ENCODE results near the gene TMX2. TPM values are rescaled to one million over a fixed set of nuclear protein-coding genes. Genes with fewer than 3 reads are reported as not detected.
A peak's percentile ranks its signal among the peaks of the same experiment; 100 is the strongest.

Gene TMX2
- total and polyA plus RNA-seq, 4 donors: 40.6 to 50.8 (median 45.9) TPM

GRCh38 chr11:57751176-57751575, 38.8 kb downstream of the TMX2 start:
- intact Hi-C loops (cut with DNase I): no loop called here
- DNase-seq: no peak
- no peaks in the 10 kb centered on the region for H3K27me3 ChIP-seq (ENCODE audit: control insufficient read depth in 1 of 2, insufficient read depth in 2 of 2, low read length in 1 of 2)
- no peak for ATAC-seq (ENCODE audit: low FRiP score)
- H3K4me3 ChIP-seq (ENCODE audit: low read length in 2 of 2): no peak overlapping the region
- H3K36me3 ChIP-seq (ENCODE audit: control insufficient read depth in 1 of 2, insufficient read depth in 2 of 2, low read length in 1 of 2): no peaks in the 10 kb centered on the region
- no peaks in the 10 kb centered on the region for H3K4me1 ChIP-seq (ENCODE audit: control insufficient read depth in 1 of 2, insufficient read depth in 2 of 2, low read length in 2 of 2)
- H3K9me3 ChIP-seq (ENCODE audit: control insufficient read depth, low read length): no peaks in the 10 kb centered on the region
- H3K27ac ChIP-seq (ENCODE audit: low read depth in 1 of 2, low read length in 2 of 2): no peak overlapping the region

GRCh38 chr11:57751676-57752253, 39.4 kb downstream of the TMX2 start, which contains the start of gene BTBD18:
Gene BTBD18 (minus strand): TSS chr11:57751819. CDS start chr11:57751188, 631 bp downstream.
- Histone ChIP-seq H3K4me1 (ENCODE audit: control insufficient read depth in 1 of 2, insufficient read depth in 2 of 2, low read length in 2 of 2) (no peaks in the 10 kb centered on the region), H3K9me3 (ENCODE audit: control insufficient read depth, low read length) (no peaks in the 10 kb centered on the region), H3K27me3 (ENCODE audit: control insufficient read depth in 1 of 2, insufficient read depth in 2 of 2, low read length in 1 of 2) (no peaks in the 10 kb centered on the region), H3K4me3 (ENCODE audit: low read length in 2 of 2) (no peak within 1 kb of the TSS), H3K36me3 (ENCODE audit: control insufficient read depth in 1 of 2, insufficient read depth in 2 of 2, low read length in 1 of 2) (no peaks in the 10 kb centered on the region), H3K27ac (ENCODE audit: low read depth in 1 of 2, low read length in 2 of 2) (no peak within 1 kb of the TSS)
- DNase-seq (no peak), ATAC-seq (ENCODE audit: low FRiP score) (peak; percentile 63)
- WGBS, 2 donors: 52 to 56% methylated on average over 10 of the region's 10 CpGs
- intact Hi-C loops (cut with DNase I): no loop called here

- no peak for DNase-seq
- ATAC-seq (ENCODE audit: low FRiP score): no peak
- 94 to 96% methylated on average over 30 of the region's 30 CpGs for WGBS, 2 donors
- H3K4me1 ChIP-seq (ENCODE audit: control insufficient read depth in 1 of 2, insufficient read depth in 2 of 2, low read length in 2 of 2): no peaks in the 10 kb centered on the region
- H3K9me3 ChIP-seq (ENCODE audit: control insufficient read depth, low read length): no peaks in the 10 kb centered on the region
- no peak overlapping the region for H3K4me3 ChIP-seq (ENCODE audit: low read length in 2 of 2)
- H3K27me3 ChIP-seq (ENCODE audit: control insufficient read depth in 1 of 2, insufficient read depth in 2 of 2, low read length in 1 of 2): no peaks in the 10 kb centered on the region
- H3K27ac ChIP-seq (ENCODE audit: low read depth in 1 of 2, low read length in 2 of 2): no peak overlapping the region
- no peaks in the 10 kb centered on the region for H3K36me3 ChIP-seq (ENCODE audit: control insufficient read depth in 1 of 2, insufficient read depth in 2 of 2, low read length in 1 of 2)
- intact Hi-C loops (cut with DNase I): no loop called here
Observed at GRCh38 chr11:57752954-57753353, 40.6 kb downstream of the TMX2 start.

GRCh38 chr11:57758174-57758573, 45.8 kb downstream of the TMX2 start:
- Histone ChIP-seq H3K4me1 (ENCODE audit: control insufficient read depth in 1 of 2, insufficient read depth in 2 of 2, low read length in 2 of 2) (no peaks in the 10 kb centered on the region), H3K27ac (ENCODE audit: low read depth in 1 of 2, low read length in 2 of 2) (no peak overlapping the region), H3K27me3 (ENCODE audit: control insufficient read depth in 1 of 2, insufficient read depth in 2 of 2, low read length in 1 of 2) (no peaks in the 10 kb centered on the region), H3K4me3 (ENCODE audit: low read length in 2 of 2) (no peak overlapping the region), H3K9me3 (ENCODE audit: control insufficient read depth, low read length) (no peaks in the 10 kb centered on the region), H3K36me3 (ENCODE audit: control insufficient read depth in 1 of 2, insufficient read depth in 2 of 2, low read length in 1 of 2) (no peaks in the 10 kb centered on the region)
- ATAC-seq (ENCODE audit: low FRiP score) (no peak), DNase-seq (no peak)
- 81 to 84% methylated on average over 3 of the region's 3 CpGs for WGBS, 2 donors
- intact Hi-C loops (cut with DNase I): loop anchor here in 1 of 2 donors (5.0 kb wide), 1 partner anchor 51 kb away; no protein-coding TSS in a partner anchor

GRCh38 chr11:57761301-57762234, 49.2 kb downstream of the TMX2 start, which contains the start of gene CTNND1:
Gene CTNND1 (plus strand): TSS chr11:57761802. CDS start chr11:57791479, 29,677 bp downstream.
- no peaks in the 10 kb centered on the region for H3K36me3 ChIP-seq (ENCODE audit: control insufficient read depth in 1 of 2, insufficient read depth in 2 of 2, low read length in 1 of 2)
- peak; percentile 97 for ATAC-seq (ENCODE audit: low FRiP score)
- H3K4me1 ChIP-seq (ENCODE audit: control insufficient read depth in 1 of 2, insufficient read depth in 2 of 2, low read length in 2 of 2): peaks cover 2 to 13% of the 10 kb centered on the region in 2 donors
- peak within 1 kb of the TSS; percentile 82 to 95 for H3K27ac ChIP-seq (ENCODE audit: low read depth in 1 of 2, low read length in 2 of 2)
- intact Hi-C loops (cut with DNase I): loop anchor here (5.0 kb wide), 1 partner anchor 36 kb away; no protein-coding TSS in a partner anchor
- H3K4me3 ChIP-seq (ENCODE audit: low read length in 2 of 2): peak within 1 kb of the TSS; percentile 93 to 99
- peak; percentile 83 to 91 for DNase-seq
- H3K27me3 ChIP-seq (ENCODE audit: control insufficient read depth in 1 of 2, insufficient read depth in 2 of 2, low read length in 1 of 2): no peaks in the 10 kb centered on the region
- WGBS, 2 donors: 1 to 3% methylated on average over 13 of the region's 13 CpGs
- H3K9me3 ChIP-seq (ENCODE audit: control insufficient read depth, low read length): no peaks in the 10 kb centered on the region

- no peak for DNase-seq
- WGBS, 2 donors: 0 to 1% methylated on average over 9 of the region's 9 CpGs
- H3K36me3 ChIP-seq (ENCODE audit: control insufficient read depth in 1 of 2, insufficient read depth in 2 of 2, low read length in 1 of 2): no peaks in the 10 kb centered on the region
- intact Hi-C loops (cut with DNase I): loop anchor here (5.0 kb wide), 1 partner anchor 35 kb away; no protein-coding TSS in a partner anchor
- no peak for ATAC-seq (ENCODE audit: low FRiP score)
- no peaks in the 10 kb centered on the region for H3K9me3 ChIP-seq (ENCODE audit: control insufficient read depth, low read length)
- H3K4me1 ChIP-seq (ENCODE audit: control insufficient read depth in 1 of 2, insufficient read depth in 2 of 2, low read length in 2 of 2): peaks cover 2 to 17% of the 10 kb centered on the region in 2 donors
- peak overlapping the region; percentile 93 to 99 for H3K4me3 ChIP-seq (ENCODE audit: low read length in 2 of 2)
- H3K27ac ChIP-seq (ENCODE audit: low read depth in 1 of 2, low read length in 2 of 2): peak overlapping the region in 1 of 2 donors; percentile 59
- H3K27me3 ChIP-seq (ENCODE audit: control insufficient read depth in 1 of 2, insufficient read depth in 2 of 2, low read length in 1 of 2): no peaks in the 10 kb centered on the region
Observed at GRCh38 chr11:57762235-57762861, 50.0 kb downstream of the TMX2 start.

GRCh38 chr11:57763568-57763967, 51.2 kb downstream of the TMX2 start:
- no peaks in the 10 kb centered on the region for H3K36me3 ChIP-seq (ENCODE audit: control insufficient read depth in 1 of 2, insufficient read depth in 2 of 2, low read length in 1 of 2)
- peak overlapping the region in 1 of 2 donors; percentile 22 for H3K27ac ChIP-seq (ENCODE audit: low read depth in 1 of 2, low read length in 2 of 2)
- intact Hi-C loops (cut with DNase I): loop anchor here (5.0 kb wide), 1 partner anchor 34 kb away; no protein-coding TSS in a partner anchor
- peaks cover 3 to 17% of the 10 kb centered on the region in 2 donors for H3K4me1 ChIP-seq (ENCODE audit: control insufficient read depth in 1 of 2, insufficient read depth in 2 of 2, low read length in 2 of 2)
- no peaks in the 10 kb centered on the region for H3K9me3 ChIP-seq (ENCODE audit: control insufficient read depth, low read length)
- peak overlapping the region; percentile 93 to 99 for H3K4me3 ChIP-seq (ENCODE audit: low read length in 2 of 2)
- WGBS, 2 donors: 0 to 4% methylated on average over 1 of the region's 1 CpG
- H3K27me3 ChIP-seq (ENCODE audit: control insufficient read depth in 1 of 2, insufficient read depth in 2 of 2, low read length in 1 of 2): no peaks in the 10 kb centered on the region
- DNase-seq (no peak), ATAC-seq (ENCODE audit: low FRiP score) (peak; percentile 56)

GRCh38 chr11:57764021-57764420, 51.6 kb downstream of the TMX2 start:
- H3K36me3 ChIP-seq (ENCODE audit: control insufficient read depth in 1 of 2, insufficient read depth in 2 of 2, low read length in 1 of 2): no peaks in the 10 kb centered on the region
- no peaks in the 10 kb centered on the region for H3K27me3 ChIP-seq (ENCODE audit: control insufficient read depth in 1 of 2, insufficient read depth in 2 of 2, low read length in 1 of 2)
- no peaks in the 10 kb centered on the region for H3K9me3 ChIP-seq (ENCODE audit: control insufficient read depth, low read length)
- peaks cover 4 to 17% of the 10 kb centered on the region in 2 donors for H3K4me1 ChIP-seq (ENCODE audit: control insufficient read depth in 1 of 2, insufficient read depth in 2 of 2, low read length in 2 of 2)
- no peak for DNase-seq
- no peak for ATAC-seq (ENCODE audit: low FRiP score)
- WGBS, 2 donors: 9 to 12% methylated on average over 4 of the region's 4 CpGs
- intact Hi-C loops (cut with DNase I): loop anchor here (5.0 kb wide), 1 partner anchor 33 kb away; no protein-coding TSS in a partner anchor
- H3K27ac ChIP-seq (ENCODE audit: low read depth in 1 of 2, low read length in 2 of 2): peak overlapping the region in 1 of 2 donors; percentile 22
- H3K4me3 ChIP-seq (ENCODE audit: low read length in 2 of 2): peak overlapping the region; percentile 93 to 99
